Skin of body (tissue), 2 donors: ENCODE results near the gene ANKHD1. TPM values are rescaled to one million over a fixed set of nuclear protein-coding genes. Genes with fewer than 3 reads are reported as not detected.
A peak's percentile ranks its signal among the peaks of the same experiment; 100 is the strongest.
"Not testable (repeated sequence)": the region's sequence is repeated elsewhere in the genome, so short reads cannot be mapped to it uniquely, and the experiment has no call there.

ENCODE experiments used
- DNase-seq: peaks from one replicate; lab custom pipeline; 2025; lab: John Stamatoyannopoulos, UW
- total RNA-seq: library from RNA; depleted of rRNA; stranded (reverse); fragments of >200 nt; gene quantifications from one replicate; pipeline ENCODE4 v1.2.3, GENCODE V29; 2014

ANKHD1 gene
- total RNA-seq, 1 donor from 2014 or later: 132 TPM

DNA sequence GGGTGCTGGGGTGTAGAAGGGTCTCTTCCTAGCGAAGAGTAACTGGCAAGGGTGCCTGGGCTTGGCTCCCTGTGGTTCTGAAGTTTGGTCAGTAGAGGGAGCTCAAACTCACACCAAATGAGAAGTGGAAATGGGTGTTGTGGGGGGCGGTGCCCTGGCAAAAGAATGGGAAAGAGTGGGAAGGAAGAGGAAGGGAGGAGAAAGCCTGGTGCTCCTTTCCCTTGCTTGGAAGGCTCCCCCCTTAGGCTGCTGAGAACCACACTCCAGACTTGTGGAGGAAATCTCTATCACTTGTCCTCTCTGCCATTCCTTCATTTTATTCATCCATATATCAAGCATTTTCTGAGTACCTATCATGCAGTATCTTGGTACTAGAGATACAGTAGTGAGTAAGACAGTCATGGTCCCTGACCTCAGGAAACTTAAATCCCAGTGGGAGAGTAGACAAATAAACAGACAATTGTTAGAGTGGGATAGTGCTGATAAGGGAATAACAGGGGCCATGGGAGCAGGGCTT is 28.6 kb upstream of the ANKHD1 start:
- DNase-seq: peak; percentile 60

DNA sequence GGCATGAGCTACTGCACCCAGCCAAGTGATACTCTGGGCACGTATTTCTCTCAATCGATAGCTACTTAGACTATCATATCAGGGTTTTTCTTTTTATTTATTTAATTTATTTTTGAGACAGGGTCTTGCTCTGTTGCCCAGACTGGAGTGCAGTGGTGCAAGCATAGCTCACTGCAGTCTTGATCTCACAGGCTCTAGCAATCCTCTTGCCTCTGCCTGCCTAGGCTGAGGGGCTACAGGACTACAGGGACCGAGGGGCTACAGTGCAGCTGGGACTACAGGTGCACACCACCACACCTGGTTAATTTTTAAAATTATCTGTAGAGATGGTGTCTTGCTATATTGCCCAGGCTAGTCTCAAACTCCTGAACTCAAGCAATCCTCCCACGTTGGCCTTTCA is 20.3 kb upstream of the ANKHD1 start:
- no peak for DNase-seq

- DNase-seq: no peak
Observed at GRCh38 chr5:140381972-140382371, 19.7 kb upstream of the ANKHD1 start.

- no peak for DNase-seq
Observed at GRCh38 chr5:140382866-140383265, 18.8 kb upstream of the ANKHD1 start.

DNA sequence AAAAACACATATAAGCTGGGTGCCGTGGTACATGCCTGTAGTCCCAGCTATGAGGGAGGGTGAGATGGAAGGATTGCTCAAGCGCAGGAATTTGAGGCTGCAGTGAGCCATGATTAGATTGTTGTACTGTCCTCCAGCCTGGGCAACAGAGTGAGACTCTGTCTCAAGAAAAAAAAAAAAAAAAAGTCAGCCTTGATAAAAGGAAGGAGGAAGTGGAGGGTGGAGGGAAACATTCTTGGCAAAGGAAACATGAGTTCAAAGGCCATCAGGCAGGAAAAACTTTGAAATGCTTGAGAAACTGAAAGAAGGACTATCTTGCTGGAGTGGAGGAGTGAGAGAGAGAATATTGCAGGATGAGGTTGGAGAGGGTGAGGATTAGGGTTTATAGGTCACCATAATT is 18.3 kb upstream of the ANKHD1 start:
- DNase-seq: no peak

DNA sequence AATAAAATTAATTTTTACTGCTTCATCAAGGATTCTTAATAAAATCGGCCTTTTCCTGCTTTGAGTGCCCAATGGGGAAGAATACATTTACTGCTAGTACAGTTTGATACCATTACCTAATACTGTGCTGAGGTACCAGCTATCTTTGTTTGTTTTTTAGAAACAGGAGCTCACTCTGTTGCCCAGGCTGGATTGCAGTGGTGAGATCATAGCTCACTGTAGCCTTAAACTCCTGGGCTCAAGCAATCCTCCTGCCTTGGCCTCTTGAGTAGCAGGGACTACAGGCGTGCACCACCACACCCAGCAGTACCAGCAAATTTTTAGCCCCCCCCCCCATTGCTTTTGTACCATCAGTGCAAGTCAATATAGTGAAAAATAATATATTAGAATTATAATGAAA is 13.6 kb upstream of the ANKHD1 start:
- DNase-seq: no peak

DNA sequence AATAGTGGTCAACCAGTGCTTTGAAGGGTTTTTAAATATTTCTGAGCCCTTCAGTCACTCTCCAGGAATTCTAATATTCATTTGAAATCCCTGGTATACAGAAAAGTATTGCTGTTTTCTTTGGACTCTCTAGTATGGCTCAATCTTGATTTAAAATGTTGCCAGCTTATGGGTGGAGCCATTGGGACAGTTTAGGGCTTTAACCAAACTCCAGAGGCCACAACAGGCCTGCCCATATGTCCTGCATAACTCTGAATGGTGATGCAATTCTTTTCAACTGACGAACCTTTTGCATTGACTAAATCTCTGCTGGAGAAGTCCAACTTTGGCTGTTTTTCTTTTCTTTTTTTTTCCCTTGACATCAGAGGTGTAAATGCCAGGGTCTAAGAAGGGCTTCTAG is 10.3 kb upstream of the ANKHD1 start:
- DNase-seq: no peak

GRCh38 chr5:140391732-140392131 is 9.9 kb upstream of the ANKHD1 start:
- DNase-seq: no peak

DNA sequence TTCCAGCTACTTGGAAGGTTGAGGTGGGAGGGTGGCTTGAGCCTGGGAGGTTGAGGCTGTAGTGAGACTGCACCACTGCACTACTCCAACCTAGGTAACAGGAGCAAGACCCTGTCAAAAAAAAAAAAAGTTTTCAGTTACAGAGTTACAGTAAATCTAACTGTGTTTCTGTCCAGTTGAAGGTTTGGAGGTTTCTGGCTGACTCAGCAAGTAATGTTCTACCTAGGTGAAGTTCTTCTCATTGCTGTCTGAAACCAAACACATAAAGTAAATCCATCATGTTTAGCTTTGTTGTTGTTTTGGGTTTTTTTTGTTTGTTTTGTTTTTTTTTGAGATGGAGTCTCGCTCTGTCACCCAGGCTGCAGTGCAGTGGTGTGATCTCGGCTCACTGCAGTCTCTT is 7.9 kb upstream of the ANKHD1 start:
- no peak for DNase-seq

DNA sequence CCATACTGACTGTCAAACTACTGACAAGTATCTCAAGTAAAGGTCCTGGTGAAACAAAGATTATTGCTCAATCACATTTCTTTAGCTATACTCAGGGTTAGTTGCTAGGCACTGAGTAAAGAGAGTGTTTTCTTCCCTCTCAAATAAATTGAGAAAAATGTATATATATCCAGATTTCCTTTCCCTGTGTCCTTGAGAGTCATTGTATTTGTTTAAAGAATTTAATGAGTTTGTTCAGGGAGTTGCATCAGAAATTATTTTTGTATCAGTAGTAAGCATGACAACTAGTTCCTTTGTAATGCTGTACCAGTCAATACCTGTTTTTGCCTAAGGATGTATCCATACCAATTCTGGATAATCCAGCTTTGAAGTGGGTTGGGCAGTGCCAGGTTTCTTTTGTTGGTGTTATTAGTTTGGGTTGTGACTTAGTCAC is 3.2 kb upstream of the ANKHD1 start:
- no peak for DNase-seq

GRCh38 chr5:140399979-140400729 is 1.5 kb upstream of the ANKHD1 start:
- no peak for DNase-seq

DNA sequence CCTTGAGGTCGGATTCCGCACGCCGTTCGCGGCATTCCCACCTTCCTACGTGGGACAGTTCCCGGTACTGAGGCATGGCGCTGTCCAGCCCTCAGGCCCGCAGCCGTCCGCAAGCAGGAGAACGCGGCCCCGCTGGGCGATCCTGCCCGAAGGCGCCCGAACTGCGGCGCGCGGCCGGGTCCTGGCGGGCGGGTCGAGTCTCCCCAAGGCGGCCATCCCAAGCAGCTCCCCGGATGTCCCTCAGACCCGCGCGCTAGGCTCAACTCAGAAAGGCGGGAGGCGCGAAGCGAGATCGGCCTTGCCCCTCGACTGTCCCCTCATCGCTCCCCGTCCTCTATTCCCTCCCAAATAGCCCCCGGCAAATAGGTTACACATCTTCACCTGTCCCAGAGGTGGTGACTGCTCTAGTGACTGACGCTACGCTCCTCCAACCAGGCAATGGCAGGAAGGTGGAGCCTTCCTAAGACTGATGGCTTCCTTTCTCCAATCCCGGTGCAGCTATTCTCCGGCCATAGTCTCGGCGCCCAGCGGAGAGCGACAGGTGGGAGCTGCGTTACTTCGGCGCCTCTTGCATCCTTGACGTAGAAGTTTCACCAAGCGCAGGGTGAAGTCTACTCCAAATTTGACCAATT is 787 bp upstream of the ANKHD1 start:
- DNase-seq: peak; percentile 97

DNA sequence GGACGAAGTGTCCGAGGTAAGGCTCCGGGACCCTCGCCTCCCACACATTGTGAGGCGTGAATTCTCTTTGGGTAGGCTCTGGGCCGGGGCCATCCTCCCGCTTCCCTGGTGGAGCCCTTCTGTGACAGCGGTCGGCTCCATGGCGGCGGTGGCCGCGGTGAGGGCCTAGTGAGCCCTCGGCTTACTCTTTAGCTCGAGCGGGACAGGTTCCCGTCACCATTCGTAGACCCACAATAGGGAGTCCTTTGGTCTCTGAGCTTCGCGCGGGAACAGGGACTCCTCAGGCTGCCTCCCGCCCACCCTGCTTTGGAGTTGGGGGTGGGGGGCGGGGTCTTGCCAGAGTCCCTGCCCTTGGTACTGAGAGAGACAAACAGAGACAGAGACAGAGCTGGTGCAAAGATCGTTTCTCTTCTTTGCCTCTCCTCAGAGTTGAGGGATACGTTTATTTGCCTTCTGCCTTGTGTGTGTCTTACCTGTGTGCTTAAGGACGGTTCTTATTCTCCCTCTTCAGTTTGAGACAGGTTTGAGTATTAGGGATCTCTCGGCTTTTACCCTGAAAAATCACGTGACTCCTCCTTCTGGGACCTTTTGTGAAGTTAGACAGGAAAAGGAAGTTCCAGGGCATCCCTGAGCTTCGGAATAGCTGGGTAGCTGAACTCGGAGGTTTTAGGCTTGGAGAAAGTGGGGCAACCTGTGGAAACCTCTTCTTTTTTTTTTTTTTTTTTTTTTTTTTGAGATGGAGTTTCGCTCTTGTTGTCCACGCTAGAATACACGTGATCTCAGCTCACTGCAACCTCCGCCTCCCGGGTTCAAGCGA is 833 bp downstream of the ANKHD1 start:
- DNase-seq: peak; percentile 10

DNA sequence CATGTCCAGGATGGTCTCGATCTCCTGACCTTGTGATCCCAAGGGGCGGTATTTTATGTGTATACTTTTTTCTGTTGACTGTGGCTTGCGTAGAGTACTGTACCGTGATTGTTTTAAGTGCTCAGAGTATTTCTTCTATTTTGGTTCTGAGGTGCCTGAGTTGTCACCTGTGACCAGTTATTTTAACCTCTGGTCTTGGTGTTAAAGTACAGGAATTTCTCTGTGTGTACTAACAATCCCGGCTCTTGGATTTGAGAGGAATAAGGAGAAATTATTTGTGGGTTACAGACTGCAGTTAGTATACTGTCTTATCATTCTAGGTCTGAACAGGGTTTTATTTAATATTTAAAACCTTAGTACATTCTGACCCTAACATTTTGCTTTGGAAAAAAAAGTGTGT is 2.0 kb downstream of the ANKHD1 start:
- DNase-seq: no peak

DNA sequence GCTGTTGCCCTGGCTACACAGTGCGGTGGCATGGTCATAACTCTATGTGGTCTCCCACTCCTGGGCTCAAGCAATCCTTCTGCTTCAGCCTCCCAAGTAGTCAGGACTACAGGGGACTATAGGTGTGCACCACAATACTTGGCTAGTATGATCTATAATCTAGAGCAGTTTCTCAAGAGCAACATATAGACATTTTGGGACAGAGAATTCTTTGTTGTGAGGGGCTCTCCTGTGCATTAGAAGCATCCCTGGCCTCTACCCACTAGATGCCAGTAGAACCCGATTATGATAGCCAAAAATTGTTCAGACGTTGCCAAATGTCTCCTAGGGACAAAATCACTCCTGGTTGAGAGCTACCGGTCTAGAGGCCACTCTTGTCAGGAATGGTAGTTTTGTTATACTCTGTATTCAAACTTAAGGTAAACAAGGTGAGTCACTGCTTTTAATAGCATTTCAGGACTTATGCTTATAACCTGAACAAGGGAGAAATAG is 7.2 kb downstream of the ANKHD1 start:
- DNase-seq: no peak

DNA sequence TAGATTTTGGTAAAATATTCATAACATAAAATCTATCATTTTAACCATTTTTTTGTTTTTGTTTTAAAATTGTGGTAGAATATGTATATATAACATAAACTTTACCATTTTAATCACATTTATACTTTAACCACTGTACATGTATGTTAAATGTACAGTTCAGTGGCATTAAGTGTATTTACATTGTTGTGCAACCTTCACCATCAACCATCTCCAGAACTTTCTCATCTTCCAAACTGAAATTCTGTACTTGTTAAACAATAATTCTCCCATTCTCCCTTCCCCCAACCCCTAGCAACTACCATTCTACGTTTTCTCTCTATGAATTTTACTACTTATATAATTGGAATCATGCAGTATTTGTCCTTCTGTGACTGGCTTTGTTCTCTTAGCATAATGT is 11.6 kb downstream of the ANKHD1 start:
- no peak for DNase-seq

- no peak for DNase-seq
Observed at GRCh38 chr5:140417235-140417634, 15.6 kb downstream of the ANKHD1 start.

GRCh38 chr5:140418862-140419520 is 17.4 kb downstream of the ANKHD1 start:
- DNase-seq: no peak

DNA sequence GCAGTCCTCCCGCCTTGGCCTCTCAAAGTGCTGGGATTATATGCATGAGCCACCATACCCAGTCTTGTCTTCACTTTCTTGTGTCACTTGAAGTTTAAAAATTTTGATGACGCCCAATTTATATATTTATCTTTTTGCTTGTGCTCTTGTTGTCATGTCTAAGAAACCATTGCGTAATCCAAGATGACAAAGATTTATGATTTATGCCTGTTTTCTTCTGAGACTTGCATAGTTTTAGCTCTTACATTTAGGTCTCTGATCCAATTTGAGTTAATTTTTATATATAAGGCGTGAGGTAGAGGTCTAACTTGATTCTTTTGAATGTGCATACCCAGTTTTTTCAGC is 18.6 kb downstream of the ANKHD1 start:
- no peak for DNase-seq

- DNase-seq: no peak
Observed at GRCh38 chr5:140420665-140421361, 19.2 kb downstream of the ANKHD1 start.

- DNase-seq: not testable (repeated sequence)
Observed at GRCh38 chr5:140421375-140421774, 19.7 kb downstream of the ANKHD1 start.
